ENCODE results near the gene ZNF248. TPM values are rescaled to one million over a fixed set of nuclear protein-coding genes. Genes with fewer than 3 reads are reported as not detected.
"Not testable (repeated sequence)": the region's sequence is repeated elsewhere in the genome, so short reads cannot be mapped to it uniquely, and the experiment has no call there.

ZNF248 gene
- total RNA-seq (2014; rRNA removed; shearing (Covaris generic)), result 8.8 and 9.3 TPM in 2 replicates

GRCh38 chr10:37857287-37858211 is at the start of gene ZNF248:
Gene ZNF248, minus strand, starts transcription at chr10:37857610. Its CDS starts 1,300 bp downstream, at chr10:37856310.
- DNase-seq (ENCODE audit: low spot score), result peak; percentile 93

- DNase-seq (ENCODE audit: low spot score), result no peak
Observed at GRCh38 chr10:37906382-37906781, 49.0 kb upstream of the ZNF248 start.

GRCh38 chr10:37896436-37896835 is 39.0 kb upstream of the ZNF248 start:
- no peak for DNase-seq (ENCODE audit: low spot score)

- no peak for DNase-seq (ENCODE audit: low spot score)
Observed at GRCh38 chr10:37895674-37896073, 38.3 kb upstream of the ZNF248 start.

- DNase-seq (ENCODE audit: low spot score), result no peak
Observed at GRCh38 chr10:37885850-37886249, 28.4 kb upstream of the ZNF248 start.

GRCh38 chr10:37872955-37873354 is 15.5 kb upstream of the ZNF248 start:
- DNase-seq (ENCODE audit: low spot score), result no peak

GRCh38 chr10:37872283-37872682 is 14.9 kb upstream of the ZNF248 start:
- no peak for DNase-seq (ENCODE audit: low spot score)

GRCh38 chr10:37871568-37872251 is 14.3 kb upstream of the ZNF248 start:
- no peak for DNase-seq (ENCODE audit: low spot score)

GRCh38 chr10:37871143-37871542 is 13.7 kb upstream of the ZNF248 start:
- DNase-seq (ENCODE audit: low spot score), result no peak

- no peak for DNase-seq (ENCODE audit: low spot score)
Observed at GRCh38 chr10:37868796-37869195, 11.4 kb upstream of the ZNF248 start.

- DNase-seq (ENCODE audit: low spot score), result no peak
Observed at GRCh38 chr10:37865957-37866803, 8.8 kb upstream of the ZNF248 start.

GRCh38 chr10:37865264-37865663 is 7.9 kb upstream of the ZNF248 start:
- no peak for DNase-seq (ENCODE audit: low spot score)

- peak; percentile 55 for DNase-seq (ENCODE audit: low spot score)
Observed at GRCh38 chr10:37860494-37861190, 3.2 kb upstream of the ZNF248 start.

- DNase-seq (ENCODE audit: low spot score), result not testable (repeated sequence)
Observed at GRCh38 chr10:37859270-37859669, 1.9 kb upstream of the ZNF248 start.

- DNase-seq (ENCODE audit: low spot score), result peak; percentile 25
Observed at GRCh38 chr10:37856881-37857286, 526 bp downstream of the ZNF248 start.

- no peak for DNase-seq (ENCODE audit: low spot score)
Observed at GRCh38 chr10:37855636-37856035, 1.8 kb downstream of the ZNF248 start.

- no peak for DNase-seq (ENCODE audit: low spot score)
Observed at GRCh38 chr10:37854626-37855025, 2.8 kb downstream of the ZNF248 start.

- DNase-seq (ENCODE audit: low spot score), result no peak
Observed at GRCh38 chr10:37844644-37845043, 12.8 kb downstream of the ZNF248 start.

GRCh38 chr10:37839243-37839642 is 18.2 kb downstream of the ZNF248 start:
- DNase-seq (ENCODE audit: low spot score), result no peak

- DNase-seq (ENCODE audit: low spot score), result no peak
Observed at GRCh38 chr10:37831495-37832333, 25.7 kb downstream of the ZNF248 start.

Data from A172 (cell line).